ENCODE measurements around the gene THSD7B. TPM values are rescaled to one million over a fixed set of nuclear protein-coding genes. Genes with fewer than 3 reads are reported as not detected.

THSD7B gene
- total RNA-seq, 4 donors from 2014 or later: 0.27 TPM; not detected in 3

DNA sequence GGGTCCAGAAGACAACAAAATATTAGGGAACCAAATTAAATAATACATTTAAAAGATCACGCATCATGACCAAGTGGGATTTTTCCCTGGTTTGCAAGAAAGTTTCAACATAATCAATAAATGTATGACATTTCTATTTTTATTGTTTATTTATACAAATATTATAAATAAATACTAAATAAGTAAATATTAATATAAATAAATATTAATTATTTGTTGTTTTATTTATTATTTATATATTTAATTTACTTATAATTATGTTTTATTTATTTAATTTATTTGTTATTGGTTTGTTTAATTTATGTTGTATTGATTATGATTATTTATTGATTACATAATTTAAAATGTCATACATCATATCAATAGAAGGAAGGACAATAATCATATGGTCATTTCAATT is 956.4 kb downstream of the THSD7B start:
- no peak overlapping the region for H3K4me3 ChIP-seq
- H3K36me3 ChIP-seq: no peaks in the 10 kb centered on the region
- no peak overlapping the region for H3K27ac ChIP-seq
- no peaks in the 10 kb centered on the region for H3K9me3 ChIP-seq
- no peaks in the 10 kb centered on the region for H3K4me1 ChIP-seq
- intact Hi-C loops (cut with DNase I; ENCODE audit: low total_unique reads) (no loop called here), in situ Hi-C loops (cut with MboI; ENCODE audit: low pct_ligation_motif_present in 1 of 4, low pct_unique_long_range_greater_than_20kb in 1 of 4, low sequenced_read_pairs in 3 of 4) (no loop called here)
- WGBS, 2 donors (ENCODE audit: low coverage in 1 of 2): 94 to 100% methylated on average over 1 of the region's 1 CpG
- DNase-seq: no peak
- TF ChIP-seq EP300 (IDR thresholded peaks at IDR 0.05; ENCODE audit: low read depth) (no peak), POLR2AphosphoS5 (IDR thresholded peaks at IDR 0.05) (no peak), POLR2A (IDR thresholded peaks at IDR 0.05) (no peak)
- TF ChIP-seq, protein P1, sequence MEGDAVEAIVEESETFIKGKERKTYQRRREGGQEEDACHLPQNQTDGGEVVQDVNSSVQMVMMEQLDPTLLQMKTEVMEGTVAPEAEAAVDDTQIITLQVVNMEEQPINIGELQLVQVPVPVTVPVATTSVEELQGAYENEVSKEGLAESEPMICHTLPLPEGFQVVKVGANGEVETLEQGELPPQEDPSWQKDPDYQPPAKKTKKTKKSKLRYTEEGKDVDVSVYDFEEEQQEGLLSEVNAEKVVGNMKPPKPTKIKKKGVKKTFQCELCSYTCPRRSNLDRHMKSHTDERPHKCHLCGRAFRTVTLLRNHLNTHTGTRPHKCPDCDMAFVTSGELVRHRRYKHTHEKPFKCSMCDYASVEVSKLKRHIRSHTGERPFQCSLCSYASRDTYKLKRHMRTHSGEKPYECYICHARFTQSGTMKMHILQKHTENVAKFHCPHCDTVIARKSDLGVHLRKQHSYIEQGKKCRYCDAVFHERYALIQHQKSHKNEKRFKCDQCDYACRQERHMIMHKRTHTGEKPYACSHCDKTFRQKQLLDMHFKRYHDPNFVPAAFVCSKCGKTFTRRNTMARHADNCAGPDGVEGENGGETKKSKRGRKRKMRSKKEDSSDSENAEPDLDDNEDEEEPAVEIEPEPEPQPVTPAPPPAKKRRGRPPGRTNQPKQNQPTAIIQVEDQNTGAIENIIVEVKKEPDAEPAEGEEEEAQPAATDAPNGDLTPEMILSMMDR (IDR thresholded peaks at IDR 0.05): no peak
- no peaks in the 10 kb centered on the region for H3K27me3 ChIP-seq

DNA sequence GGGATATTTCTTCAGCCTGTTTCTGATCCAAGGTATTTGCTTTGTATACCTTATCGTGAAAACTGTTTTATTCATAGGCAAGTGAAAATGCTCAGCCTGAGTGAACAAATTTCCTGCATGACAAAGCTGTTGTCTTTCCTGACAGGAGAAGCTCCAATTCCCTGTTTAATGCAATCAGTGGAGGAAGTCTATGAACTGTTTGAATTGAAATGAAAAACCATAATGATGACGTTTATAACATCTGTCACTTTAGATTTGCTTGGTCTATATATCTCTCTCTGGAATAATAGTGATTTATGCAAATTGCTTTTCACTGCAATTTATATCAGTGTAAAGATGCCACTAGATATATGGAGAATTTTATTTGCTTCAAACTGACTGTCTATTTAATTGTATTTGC is 959.6 kb downstream of the THSD7B start:
- no peak overlapping the region for H3K4me3 ChIP-seq
- in situ Hi-C loops (cut with MboI; ENCODE audit: low pct_ligation_motif_present in 1 of 4, low pct_unique_long_range_greater_than_20kb in 1 of 4, low sequenced_read_pairs in 3 of 4): no loop called here
- DNase-seq: no peak
- H3K36me3 ChIP-seq: no peaks in the 10 kb centered on the region
- H3K27ac ChIP-seq: no peak overlapping the region
- TF ChIP-seq POLR2A (IDR thresholded peaks at IDR 0.05): no peak
- no peaks in the 10 kb centered on the region for H3K9me3 ChIP-seq
- H3K4me1 ChIP-seq: no peaks in the 10 kb centered on the region
- 56 to 71% methylated on average over 2 of the region's 2 CpGs for WGBS, 2 donors (ENCODE audit: low coverage in 1 of 2)
- no peaks in the 10 kb centered on the region for H3K27me3 ChIP-seq
- intact Hi-C loops (cut with DNase I; ENCODE audit: low total_unique reads): no loop called here

Small RNA genes lying within 50 kb of the gene (small RNA-seq; reads per million reads assigned to genes)
- gene RF00019 (0 reads per million in 4 donors), gene RNA5SP105 (0 reads per million in 4 donors)
